Measurements from ENCODE around the gene ATP6V0A1. TPM values are rescaled to one million over a fixed set of nuclear protein-coding genes. Genes with fewer than 3 reads are reported as not detected.
"Not testable (repeated sequence)": the region's sequence is repeated elsewhere in the genome, so short reads cannot be mapped to it uniquely, and the experiment has no call there.

The ATP6V0A1 gene
- total RNA-seq, 1 experiment from 2014 or later, result 0.07 TPM

DNA sequence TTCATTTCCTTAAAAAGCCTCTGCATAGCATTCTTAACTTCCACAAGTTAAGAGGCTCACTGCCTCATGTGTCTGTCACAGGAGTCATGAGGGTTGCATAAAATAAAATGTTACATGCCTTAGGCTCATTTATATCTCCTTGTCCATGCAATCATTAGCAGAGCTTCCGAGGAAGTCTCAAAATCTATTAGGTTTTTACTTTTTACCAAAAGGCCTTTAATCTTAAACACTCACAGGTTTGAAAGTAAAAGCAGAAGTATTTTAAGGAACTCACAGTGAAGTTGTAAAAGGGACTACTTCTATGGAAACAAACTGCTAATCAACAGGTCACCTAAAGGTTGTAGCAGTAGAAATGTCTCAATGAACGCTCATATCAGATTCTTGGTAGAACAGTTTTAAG lies 5.2 kb upstream of the ATP6V0A1 start:
- Histone ChIP-seq H3K79me2 (ENCODE audit: low read length) (no peaks in the 10 kb centered on the region), H3K4me1 (ENCODE audit: insufficient read depth, low read length) (no peaks in the 10 kb centered on the region), H3K27ac (ENCODE audit: low read length) (no peak overlapping the region), H4K20me1 (ENCODE audit: low read length) (no peaks in the 10 kb centered on the region), H3K9me3 (ENCODE audit: low read length) (no peaks in the 10 kb centered on the region), H3K36me3 (ENCODE audit: low read depth, low read length) (no peaks in the 10 kb centered on the region), H3F3A (ENCODE audit: low read length, unreplicated experiment) (no peaks in the 10 kb centered on the region), H3K9me2 (replicated peaks; ENCODE audit: low read length) (no peaks in the 10 kb centered on the region), H3K4me2 (ENCODE audit: low read length) (no peak overlapping the region), H3K4me3 (ENCODE audit: low read length) (no peak overlapping the region), H2AFZ (ENCODE audit: low read length) (no peak overlapping the region), H3K9ac (ENCODE audit: low read length) (no peak overlapping the region), H3K27me3 (ENCODE audit: low read length) (no peaks in the 10 kb centered on the region)
- intact Hi-C loops (cut with micrococcal nuclease), result no loop called here
- CTCF ChIA-PET, result no interaction called here
- no TSS peak for BruUV-seq (replicated peaks)
- no peak for ATAC-seq
- TF ChIP-seq EZH2phosphoT487 (IDR thresholded peaks at IDR 0.05; ENCODE audit: borderline replicate concordance, low read length), result no peak
- TF ChIP-seq, protein P1, sequence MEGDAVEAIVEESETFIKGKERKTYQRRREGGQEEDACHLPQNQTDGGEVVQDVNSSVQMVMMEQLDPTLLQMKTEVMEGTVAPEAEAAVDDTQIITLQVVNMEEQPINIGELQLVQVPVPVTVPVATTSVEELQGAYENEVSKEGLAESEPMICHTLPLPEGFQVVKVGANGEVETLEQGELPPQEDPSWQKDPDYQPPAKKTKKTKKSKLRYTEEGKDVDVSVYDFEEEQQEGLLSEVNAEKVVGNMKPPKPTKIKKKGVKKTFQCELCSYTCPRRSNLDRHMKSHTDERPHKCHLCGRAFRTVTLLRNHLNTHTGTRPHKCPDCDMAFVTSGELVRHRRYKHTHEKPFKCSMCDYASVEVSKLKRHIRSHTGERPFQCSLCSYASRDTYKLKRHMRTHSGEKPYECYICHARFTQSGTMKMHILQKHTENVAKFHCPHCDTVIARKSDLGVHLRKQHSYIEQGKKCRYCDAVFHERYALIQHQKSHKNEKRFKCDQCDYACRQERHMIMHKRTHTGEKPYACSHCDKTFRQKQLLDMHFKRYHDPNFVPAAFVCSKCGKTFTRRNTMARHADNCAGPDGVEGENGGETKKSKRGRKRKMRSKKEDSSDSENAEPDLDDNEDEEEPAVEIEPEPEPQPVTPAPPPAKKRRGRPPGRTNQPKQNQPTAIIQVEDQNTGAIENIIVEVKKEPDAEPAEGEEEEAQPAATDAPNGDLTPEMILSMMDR (conservative IDR thresholded peaks at IDR 0.05; ENCODE audit: low read depth, low read length), result no peak
- no peak for TF ChIP-seq EZH2 (IDR thresholded peaks at IDR 0.05; ENCODE audit: low read length, unreplicated experiment)
- DNase-seq, result no peak
- POLR2A ChIA-PET (ENCODE audit: unreplicated experiment), result no interaction called here

DNA sequence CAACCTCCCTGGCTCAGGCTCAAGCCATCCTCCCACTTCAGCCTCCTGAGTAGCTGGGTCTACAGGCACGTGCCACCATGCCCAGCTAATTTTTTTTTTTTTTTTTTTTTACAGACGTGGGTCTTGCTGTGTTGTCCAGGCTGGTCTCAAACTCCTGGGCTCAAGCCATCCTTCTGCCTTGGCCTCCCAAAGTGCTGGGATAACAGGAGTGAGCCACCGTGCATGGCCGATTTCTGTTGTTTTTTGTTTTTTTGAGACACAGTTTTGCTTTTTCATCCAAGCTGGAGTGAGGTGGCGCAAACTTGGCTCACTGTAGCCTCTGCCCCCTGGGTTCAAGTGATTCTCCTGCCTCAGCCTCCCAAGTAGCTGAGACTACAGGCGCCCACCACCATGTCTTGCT lies 3.7 kb upstream of the ATP6V0A1 start:
- H4K20me1 ChIP-seq (ENCODE audit: low read length); intact Hi-C loops (cut with micrococcal nuclease); H3K79me2 ChIP-seq (ENCODE audit: low read length); H3K9me2 ChIP-seq (replicated peaks; ENCODE audit: low read length); DNase-seq; H3K4me2 ChIP-seq (ENCODE audit: low read length); H3K36me3 ChIP-seq (ENCODE audit: low read depth, low read length); H3K27me3 ChIP-seq (ENCODE audit: low read length); H3F3A ChIP-seq (ENCODE audit: low read length, unreplicated experiment); H3K4me1 ChIP-seq (ENCODE audit: insufficient read depth, low read length); H3K9me3 ChIP-seq (ENCODE audit: low read length); H3K9ac ChIP-seq (ENCODE audit: low read length); H3K4me3 ChIP-seq (ENCODE audit: low read length); H2AFZ ChIP-seq (ENCODE audit: low read length); H3K27ac ChIP-seq (ENCODE audit: low read length); ATAC-seq; BruUV-seq (replicated peaks); CTCF ChIA-PET; POLR2A ChIA-PET (ENCODE audit: unreplicated experiment): not testable (repeated sequence)

DNA sequence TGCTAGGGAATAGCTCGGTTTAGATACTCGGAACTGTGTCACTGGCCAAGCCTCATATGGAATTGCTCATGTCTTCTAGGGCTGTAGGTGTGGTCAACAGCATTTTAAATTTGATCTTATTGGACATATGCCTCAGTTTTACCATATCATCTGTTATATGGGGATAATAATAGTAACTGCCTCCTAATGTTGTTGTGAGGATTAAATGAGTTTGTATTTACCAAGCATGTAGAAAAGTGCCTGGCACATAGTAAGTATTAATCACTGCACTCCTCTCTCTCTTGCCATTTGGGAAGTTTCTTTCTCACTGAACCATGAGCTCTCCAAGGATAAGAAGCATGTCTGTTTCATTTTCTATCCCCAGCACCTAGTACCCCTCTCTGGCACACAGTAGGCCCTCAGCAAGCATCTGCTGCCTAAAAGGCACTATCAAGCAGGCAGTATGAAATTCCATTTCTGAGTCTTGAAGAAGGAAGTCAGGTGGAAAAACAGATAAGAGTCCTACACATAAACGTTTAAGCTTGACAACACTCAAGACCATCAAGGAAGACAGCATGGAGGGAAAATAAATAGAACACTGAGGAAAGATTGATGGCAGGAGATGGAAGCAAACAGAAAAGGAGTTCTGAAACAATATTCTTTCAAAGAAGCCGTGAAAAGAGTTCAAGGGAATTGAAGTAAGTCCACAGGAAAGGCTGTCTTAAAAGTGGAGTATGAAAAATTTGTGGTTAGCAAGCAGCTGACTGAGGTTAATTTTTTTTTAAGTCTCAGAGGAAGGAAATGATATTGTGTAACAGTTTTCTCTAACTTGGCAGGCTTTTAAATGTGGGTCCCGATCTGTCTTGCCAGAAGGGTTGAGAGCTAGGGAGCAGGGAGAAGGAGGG lies 2.2 kb upstream of the ATP6V0A1 start:
- no peak overlapping the region for H3K4me3 ChIP-seq (ENCODE audit: low read length)
- ATAC-seq (no peak), DNase-seq (no peak)
- no peaks in the 10 kb centered on the region for H3K9me2 ChIP-seq (replicated peaks; ENCODE audit: low read length)
- H3K79me2 ChIP-seq (ENCODE audit: low read length), result no peaks in the 10 kb centered on the region
- intact Hi-C loops (cut with micrococcal nuclease), result no loop called here
- H3K9ac ChIP-seq (ENCODE audit: low read length), result no peak overlapping the region
- no peaks in the 10 kb centered on the region for H3K4me1 ChIP-seq (ENCODE audit: insufficient read depth, low read length)
- ChIA-PET CTCF (no interaction called here), POLR2A (ENCODE audit: unreplicated experiment) (no interaction called here)
- TF ChIP-seq, protein P1 (conservative IDR thresholded peaks at IDR 0.05; ENCODE audit: low read depth, low read length), result no peak
- TF ChIP-seq EZH2phosphoT487 (IDR thresholded peaks at IDR 0.05; ENCODE audit: borderline replicate concordance, low read length) (no peak), EZH2 (IDR thresholded peaks at IDR 0.05; ENCODE audit: low read length, unreplicated experiment) (no peak)
- no peak overlapping the region for H2AFZ ChIP-seq (ENCODE audit: low read length)
- no peaks in the 10 kb centered on the region for H3K9me3 ChIP-seq (ENCODE audit: low read length)
- no peak overlapping the region for H3K27ac ChIP-seq (ENCODE audit: low read length)
- H3K4me2 ChIP-seq (ENCODE audit: low read length), result no peak overlapping the region
- H3K36me3 ChIP-seq (ENCODE audit: low read depth, low read length), result no peaks in the 10 kb centered on the region
- H4K20me1 ChIP-seq (ENCODE audit: low read length), result no peaks in the 10 kb centered on the region
- no peaks in the 10 kb centered on the region for H3F3A ChIP-seq (ENCODE audit: low read length, unreplicated experiment)
- BruUV-seq (replicated peaks), result no TSS peak
- no peaks in the 10 kb centered on the region for H3K27me3 ChIP-seq (ENCODE audit: low read length)

All from PC-3 (cell line).